Measurements from ENCODE around the gene EML1. TPM values are rescaled to one million over a fixed set of nuclear protein-coding genes. Genes with fewer than 3 reads are reported as not detected.
A peak's percentile ranks its signal among the peaks of the same experiment; 100 is the strongest.

Gene EML1
- total RNA-seq, result 10 to 100 TPM; 23.6 to 34.6 TPM

- Histone ChIP-seq H3K27me3 (no peaks in the 10 kb centered on the region), H3K4me1 (peaks cover 45% of the 10 kb centered on the region), H3K36me3 (replicated peaks in 1 of 2; ENCODE audit: insufficient read depth in 1 of 2, low read depth in 2 of 2) (no peaks in the 10 kb centered on the region), H3K9me3 (no peaks in the 10 kb centered on the region), H3K27ac (peak within 1 kb of the TSS; percentile 41 to 85 (median 78)), H3K4me3 (peak within 1 kb of the TSS; percentile 28 to 29)
- 0 to 2% methylated on average over 9 to 82 of the region's 121 CpGs for WGBS, 2 donors
- ATAC-seq (peak; percentile 96), DNase-seq (peak; percentile 88 to 92 (median 91))
- TF ChIP-seq POLR2A (IDR thresholded peaks at IDR 0.05) (peak in 1 of 3 donors; percentile 10), CTCF (IDR thresholded peaks at IDR 0.05) (peak in 3 of 7 experiments; percentile 23 to 69 (median 56))
- intact Hi-C loops (cut with DNase I), result no loop called here
These were observed at the start of gene EML1 for GRCh38 chr14:99793213-99794150. TSS of gene EML1 (plus strand) at chr14:99793413. CDS start at chr14:99793477, 64 bp downstream.

GRCh38 chr14:99744199-99744872, 48.9 kb upstream of the EML1 start:
- intact Hi-C loops (cut with DNase I), result no loop called here
- WGBS, 2 donors, result 56 to 73% methylated on average over 11 of the region's 11 CpGs
- peak; percentile 12 for ATAC-seq
- no peak for DNase-seq
- no peak overlapping the region for H3K4me3 ChIP-seq
- H3K9me3 ChIP-seq, result no peaks in the 10 kb centered on the region
- no peaks in the 10 kb centered on the region for H3K36me3 ChIP-seq (replicated peaks in 1 of 2; ENCODE audit: insufficient read depth in 1 of 2, low read depth in 2 of 2)
- peak overlapping the region in 3 of 4 donors; percentile 24 to 51 (median 34) for H3K27ac ChIP-seq
- H3K4me1 ChIP-seq, result peaks cover 16% of the 10 kb centered on the region
- no peaks in the 10 kb centered on the region for H3K27me3 ChIP-seq
- TF ChIP-seq CTCF (IDR thresholded peaks at IDR 0.05), result no peak

GRCh38 chr14:99744873-99745224, 48.4 kb upstream of the EML1 start:
- Histone ChIP-seq H3K9me3 (no peaks in the 10 kb centered on the region), H3K27ac (peak overlapping the region in 2 of 4 donors; percentile 3 to 51), H3K36me3 (replicated peaks in 1 of 2; ENCODE audit: insufficient read depth in 1 of 2, low read depth in 2 of 2) (no peaks in the 10 kb centered on the region), H3K4me3 (no peak overlapping the region), H3K4me1 (peaks cover 19% of the 10 kb centered on the region), H3K27me3 (no peaks in the 10 kb centered on the region)
- intact Hi-C loops (cut with DNase I), result no loop called here
- DNase-seq (no peak), ATAC-seq (no peak)
- 63 to 80% methylated on average over 7 of the region's 7 CpGs for WGBS, 2 donors
- TF ChIP-seq POLR2A (IDR thresholded peaks at IDR 0.05) (no peak), CTCF (IDR thresholded peaks at IDR 0.05) (no peak)

GRCh38 chr14:99745307-99745951, 47.8 kb upstream of the EML1 start:
- DNase-seq (no peak), ATAC-seq (no peak)
- Histone ChIP-seq H3K4me1 (peaks cover 25% of the 10 kb centered on the region), H3K9me3 (no peaks in the 10 kb centered on the region), H3K27me3 (no peaks in the 10 kb centered on the region), H3K36me3 (replicated peaks in 1 of 2; ENCODE audit: insufficient read depth in 1 of 2, low read depth in 2 of 2) (no peaks in the 10 kb centered on the region), H3K4me3 (no peak overlapping the region), H3K27ac (peak overlapping the region in 2 of 4 donors; percentile 26 to 51)
- WGBS, 2 donors, result 75 to 81% methylated on average over 10 of the region's 10 CpGs
- intact Hi-C loops (cut with DNase I), result no loop called here
- TF ChIP-seq CTCF (IDR thresholded peaks at IDR 0.05) (no peak), POLR2A (IDR thresholded peaks at IDR 0.05) (no peak)

All from body of pancreas (tissue), 4 donors.